Adrenal gland (tissue), 12 donors: ENCODE results near the gene RNF183. TPM values are rescaled to one million over a fixed set of nuclear protein-coding genes. Genes with fewer than 3 reads are reported as not detected.

Experiments
- DNase-seq, 7 donors: peaks; one replicate each; pipeline ENCODE4 v3.0.0-alpha.2; 2019 to 2020
- H3K27ac ChIP-seq, 5 donors: fragments of 200-600 bp; sonication (generic) in 4 of 5; 1 replicate in 3 of 5; 2 replicates in 2 of 5; pipeline versions ENCODE4 v1.5.1 to v1.8.0; 2016 to 2020; ENCODE audit warnings: mild to moderate bottlenecking in 1 of 5
- H3K27me3 ChIP-seq: fragments of 200-600 bp; 2 replicates; pipeline ENCODE4 v1.8.0; 2021
- H3K36me3 ChIP-seq, 2 donors: fragments of 200-600 bp; replicated peaks in 1 of 2; 1 replicate in 1 of 2; 2 replicates in 1 of 2; pipeline versions ENCODE4 v1.5.1 to v1.8.0; 2018 to 2022
- H3K4me1 ChIP-seq, 2 donors: fragments of 200-600 bp; replicated peaks in 1 of 2; 1 replicate in 1 of 2; 2 replicates in 1 of 2; pipeline versions ENCODE4 v1.5.1 to v1.8.0; 2018 to 2021
- H3K4me3 ChIP-seq, 4 donors: fragments of 200-600 bp; sonication (generic) in 3 of 4; one replicate each; pipeline ENCODE4 v1.5.1; 2016 to 2018
- H3K9me3 ChIP-seq, 3 donors: fragments of 200-600 bp; sonication (generic) in 1 of 3; replicated peaks in 1 of 3; 1 replicate in 2 of 3; 2 replicates in 1 of 3; pipeline versions ENCODE4 v1.5.1 to v1.8.0; 2016 to 2021
- POLR2A ChIP-seq, 2 donors: fragments of 450-650 bp; IDR thresholded peaks; one replicate each; pipeline ENCODE4 v1.6.1; 2017; ENCODE audit warnings: antibody characterized with exemption in 2 of 2, mild to moderate bottlenecking in 2 of 2, moderate library complexity in 1 of 2
- WGBS, 4 donors: extraction: QIAGEN DNeasy Blood & Tissue Kit in 2 of 4; methylation state at CpG; one replicate each; pipeline versions ENCODE4 v1.1.5 to v1.1.7; 2013 to 2017; 5-methylcytosine and 5-hydroxymethylcytosine counted together
- intact Hi-C, 2 donors: fragments of 100-400 bp; cut with DNase I; formaldehyde crosslinking; loops; one replicate each; pipeline versions ENCODE4 v1.14.1 to v1.15.0; 2022 to 2023
- polyA plus RNA-seq, 3 donors: library from polyadenylated mRNA; stranded (reverse); fragments of 200-250 nt in 2 of 3; fragments of 350-450 nt in 1 of 3; fragmentation: Illumina TruSeq in 1 of 3; extraction: RNeasy Lipid Tissue Mini Kit (QIAGEN cat#74804) in 1 of 3; gene quantifications; one replicate each; pipeline ENCODE4 v1.2.3, GENCODE V29; 2013 to 2014
- total RNA-seq, 9 donors: library from RNA; depleted of rRNA in 4 of 9; stranded (reverse); fragments of >200 nt in 4 of 9; fragments of 120-200 nt in 1 of 9; fragmentation: NEBNext Ultra II Directional in 1 of 9; extraction: Animal tissue kit (Norgen Biotek cat#: 25700) in 1 of 9; gene quantifications; one replicate each; pipeline versions ENCODE4 v1.1.0 to v1.2.4, GENCODE V29; 2013 to 2023
- TF ChIP-seq, protein P1 (sequence below), 6 experiments: fragments of 450-650 bp in 4 of 6; fragments of 200-600 bp in 2 of 6; sonication (generic) in 1 of 6; IDR thresholded peaks; 1 replicate in 5 of 6; 2 replicates in 1 of 6; pipeline versions ENCODE4 v1.5.1 to v1.8.0; 2016 to 2021; ENCODE audit warnings: antibody characterized with exemption in 6 of 6, mild to moderate bottlenecking in 2 of 6, moderate library complexity in 1 of 6
- donor health status: healthy with polysubstance abuse.
- donor health status: Bipolar disorder and iron deficiency.
- donor health status: DM: yes; HTN: yes; CAD: no.
- donor health status: DM: no; HTN: no; CAD: no.
- donor health status: DM: no; HTN: no; CAD: no.
- donor health status: DM: yes; HTN: yes; CAD: no.

The RNF183 gene
- total and polyA plus RNA-seq, 12 donors = 0.11 to 0.48 (median 0.26) TPM; not detected in 8

DNA sequence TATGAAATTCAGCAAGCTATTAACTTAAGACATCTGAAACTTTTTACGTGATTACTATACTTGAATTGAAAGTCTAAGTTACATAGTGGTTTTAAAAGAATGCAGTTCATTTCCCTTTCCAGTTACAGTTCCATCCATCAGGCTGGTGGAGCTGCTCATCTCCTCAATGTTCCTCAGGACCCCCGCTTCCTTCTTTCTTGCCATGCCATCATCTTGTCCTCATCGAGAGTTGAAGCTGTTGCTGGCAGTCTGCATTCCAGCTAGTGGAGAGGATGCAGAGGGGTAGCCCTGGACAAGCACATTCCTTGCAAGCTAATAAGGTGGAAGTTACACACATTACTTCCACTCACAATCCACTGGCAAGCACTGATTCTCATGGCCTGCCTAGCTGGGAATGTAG, 8.8 kb upstream of the RNF183 start:
- no peaks in the 10 kb centered on the region for H3K9me3 ChIP-seq
- H3K27ac ChIP-seq = no peak overlapping the region
- no peak overlapping the region for H3K4me3 ChIP-seq
- TF ChIP-seq POLR2A (IDR thresholded peaks at IDR 0.05) = no peak
- TF ChIP-seq, protein P1, sequence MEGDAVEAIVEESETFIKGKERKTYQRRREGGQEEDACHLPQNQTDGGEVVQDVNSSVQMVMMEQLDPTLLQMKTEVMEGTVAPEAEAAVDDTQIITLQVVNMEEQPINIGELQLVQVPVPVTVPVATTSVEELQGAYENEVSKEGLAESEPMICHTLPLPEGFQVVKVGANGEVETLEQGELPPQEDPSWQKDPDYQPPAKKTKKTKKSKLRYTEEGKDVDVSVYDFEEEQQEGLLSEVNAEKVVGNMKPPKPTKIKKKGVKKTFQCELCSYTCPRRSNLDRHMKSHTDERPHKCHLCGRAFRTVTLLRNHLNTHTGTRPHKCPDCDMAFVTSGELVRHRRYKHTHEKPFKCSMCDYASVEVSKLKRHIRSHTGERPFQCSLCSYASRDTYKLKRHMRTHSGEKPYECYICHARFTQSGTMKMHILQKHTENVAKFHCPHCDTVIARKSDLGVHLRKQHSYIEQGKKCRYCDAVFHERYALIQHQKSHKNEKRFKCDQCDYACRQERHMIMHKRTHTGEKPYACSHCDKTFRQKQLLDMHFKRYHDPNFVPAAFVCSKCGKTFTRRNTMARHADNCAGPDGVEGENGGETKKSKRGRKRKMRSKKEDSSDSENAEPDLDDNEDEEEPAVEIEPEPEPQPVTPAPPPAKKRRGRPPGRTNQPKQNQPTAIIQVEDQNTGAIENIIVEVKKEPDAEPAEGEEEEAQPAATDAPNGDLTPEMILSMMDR (IDR thresholded peaks at IDR 0.05) = no peak
- WGBS, 4 donors = 91 to 100% (median 92%) methylated on average over 3 of the region's 3 CpGs
- H3K36me3 ChIP-seq = peaks cover 0 to 5% of the 10 kb centered on the region in 2 donors
- intact Hi-C loops = loop anchor here in 1 of 2 donors (5.0 kb wide), 1 partner anchor 95 kb away; no protein-coding TSS in a partner anchor
- H3K27me3 ChIP-seq = no peaks in the 10 kb centered on the region
- peaks cover 0 to 9% of the 10 kb centered on the region in 2 donors for H3K4me1 ChIP-seq
- DNase-seq = no peak

DNA sequence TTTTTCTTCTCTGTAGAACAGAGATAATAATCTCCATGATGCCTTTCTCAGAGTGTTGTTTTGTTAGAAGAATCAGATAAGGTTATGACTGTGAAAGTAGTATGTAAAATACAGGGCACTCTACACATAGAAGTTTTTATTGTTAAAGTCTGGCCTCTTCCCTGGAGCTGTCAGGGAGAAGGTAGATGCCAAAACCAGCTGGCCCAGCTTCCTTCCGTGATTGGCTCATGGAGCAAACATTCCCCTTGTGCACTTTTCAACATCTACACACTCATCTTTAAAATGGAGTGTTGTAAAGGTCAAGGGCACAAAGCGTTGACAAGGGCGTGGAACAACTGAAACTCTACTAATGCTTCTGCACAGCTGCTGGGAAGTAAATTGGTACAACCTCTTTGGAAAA, 7.4 kb upstream of the RNF183 start:
- intact Hi-C loops = loop anchor here in 1 of 2 donors (5.0 kb wide), 1 partner anchor 97 kb away; no protein-coding TSS in a partner anchor
- H3K36me3 ChIP-seq = no peaks in the 10 kb centered on the region
- peak; percentile 23 to 77 (median 63) for DNase-seq
- peak overlapping the region in 4 of 5 donors; percentile 12 to 74 (median 36) for H3K27ac ChIP-seq
- H3K27me3 ChIP-seq = no peaks in the 10 kb centered on the region
- no peak overlapping the region for H3K4me3 ChIP-seq
- H3K9me3 ChIP-seq = no peaks in the 10 kb centered on the region
- peaks cover 0 to 9% of the 10 kb centered on the region in 2 donors for H3K4me1 ChIP-seq
- TF ChIP-seq, protein P1 (IDR thresholded peaks at IDR 0.05) = no peak
- TF ChIP-seq POLR2A (IDR thresholded peaks at IDR 0.05) = no peak
- WGBS, 4 donors = 29 to 51% (median 31%) methylated on average over 3 of the region's 3 CpGs

GRCh38 chr9:113309204-113309813, 6.1 kb upstream of the RNF183 start:
- TF ChIP-seq, protein P1 (IDR thresholded peaks at IDR 0.05) = peak; percentile 51 to 78 (median 74)
- TF ChIP-seq POLR2A (IDR thresholded peaks at IDR 0.05) = no peak
- intact Hi-C loops = loop anchor here in 1 of 2 donors (10.0 kb wide), 1 partner anchor 95 kb away; the partner anchor contains the start of gene ALAD

GRCh38 chr9:113307396-113307975, 4.3 kb upstream of the RNF183 start:
- WGBS, 4 donors = 63 to 69% (median 65%) methylated on average over 6 to 8 of the region's 8 CpGs
- H3K27me3 ChIP-seq = no peaks in the 10 kb centered on the region
- intact Hi-C loops = loop anchor here in 1 of 2 donors (10.0 kb wide), 1 partner anchor 97 kb away; the partner anchor contains the start of gene ALAD
- H3K9me3 ChIP-seq = no peaks in the 10 kb centered on the region
- H3K4me3 ChIP-seq = no peak overlapping the region
- no peak for DNase-seq
- no peak for TF ChIP-seq POLR2A (IDR thresholded peaks at IDR 0.05)
- TF ChIP-seq, protein P1 (IDR thresholded peaks at IDR 0.05) = no peak
- H3K4me1 ChIP-seq = peaks cover 0 to 9% of the 10 kb centered on the region in 2 donors
- no peak overlapping the region for H3K27ac ChIP-seq
- no peaks in the 10 kb centered on the region for H3K36me3 ChIP-seq

More at GRCh38 chr9:113309204-113309813, 6.1 kb upstream of the RNF183 start:
- no peak overlapping the region for H3K4me3 ChIP-seq
- H3K36me3 ChIP-seq = no peaks in the 10 kb centered on the region
- no peak overlapping the region for H3K27ac ChIP-seq
- H3K9me3 ChIP-seq = no peaks in the 10 kb centered on the region
- H3K27me3 ChIP-seq = no peaks in the 10 kb centered on the region
- DNase-seq = peak; percentile 32 to 65 (median 44)
- WGBS, 4 donors = 3 to 6% (median 5%) methylated on average over 2 of the region's 2 CpGs
- peaks cover 0 to 9% of the 10 kb centered on the region in 2 donors for H3K4me1 ChIP-seq
